Stimulated activated CD4-positive, alpha-beta T cell treated with anti-CD3 and anti-CD28 coated beads, Interleukin-1b, Interleukin-23, amount 100 ng/mL, for 1 hour (primary cell): ENCODE results near the gene IRS4.

ENCODE experiments used
- DNase-seq, 2 donors: peaks; one replicate each; pipeline ENCODE4 v3.0.0-alpha.2; 2020; ENCODE audit warnings: low read depth in 2 of 2

IRS4 gene

GRCh38 chrX:108736509-108737479 lies at the start of gene IRS4:
IRS4 (minus strand) TSS chrX:108736563.
- no peak for DNase-seq

- no peak for DNase-seq
These were observed 36.2 kb upstream of the IRS4 start for GRCh38 chrX:108772549-108772948.

- no peak for DNase-seq
These were observed 27.2 kb upstream of the IRS4 start for GRCh38 chrX:108763559-108763958.

- no peak for DNase-seq
These were observed 4.0 kb upstream of the IRS4 start for GRCh38 chrX:108740299-108740774.

GRCh38 chrX:108737754-108738153 lies 1.4 kb upstream of the IRS4 start:
- DNase-seq, result no peak

GRCh38 chrX:108735679-108736508 lies 469 bp downstream of the IRS4 start:
- DNase-seq, result no peak

GRCh38 chrX:108735091-108735678 lies 1.2 kb downstream of the IRS4 start:
- no peak for DNase-seq

- DNase-seq, result no peak
These were observed 1.9 kb downstream of the IRS4 start for GRCh38 chrX:108734426-108734825.

- no peak for DNase-seq
These were observed 3.6 kb downstream of the IRS4 start for GRCh38 chrX:108732630-108733321.

- DNase-seq, result no peak
These were observed 5.2 kb downstream of the IRS4 start for GRCh38 chrX:108731153-108731552.

GRCh38 chrX:108726748-108727147 lies 9.6 kb downstream of the IRS4 start:
- no peak for DNase-seq

GRCh38 chrX:108722561-108722960 lies 13.8 kb downstream of the IRS4 start:
- DNase-seq, result no peak

GRCh38 chrX:108712886-108713285 lies 23.5 kb downstream of the IRS4 start:
- no peak for DNase-seq

- no peak for DNase-seq
These were observed 31.5 kb downstream of the IRS4 start for GRCh38 chrX:108704839-108705238.

GRCh38 chrX:108702530-108702929 lies 33.8 kb downstream of the IRS4 start:
- no peak for DNase-seq

- no peak for DNase-seq
These were observed 34.7 kb downstream of the IRS4 start for GRCh38 chrX:108701633-108702032.

GRCh38 chrX:108699368-108699767 lies 37.0 kb downstream of the IRS4 start:
- DNase-seq, result no peak

- DNase-seq, result no peak
These were observed 39.7 kb downstream of the IRS4 start for GRCh38 chrX:108696690-108697089.
